T47D (cell line): Measurements from ENCODE around the gene DPH2.

Source experiments
- DNase-seq, 2 experiments: peaks; one replicate each; pipeline versions ENCODE4 v3.0.0 to v3.0.0-alpha.2; 2011 to 2012; ENCODE audit warnings: low read depth in 1 of 2, low spot score in 1 of 2
- JUND ChIP-seq: IDR thresholded peaks from 2 replicates; pipeline ENCODE4 v1.6.1; 2012; ENCODE audit warnings: low read depth
- in situ Hi-C: cut with HindIII; loops from 2 replicates; pipeline ENCODE4 v1.10.0; 2016; ENCODE audit warnings: low sequenced_read_pairs, low pct_unique_long_range_greater_than_20kb

DPH2 gene

GRCh38 chr1:43935711-43936427 is 33.9 kb upstream of the DPH2 start:
- DNase-seq = peak; percentile 92 to 95
- no peak for TF ChIP-seq JUND
- in situ Hi-C loops = no loop called here

DNA sequence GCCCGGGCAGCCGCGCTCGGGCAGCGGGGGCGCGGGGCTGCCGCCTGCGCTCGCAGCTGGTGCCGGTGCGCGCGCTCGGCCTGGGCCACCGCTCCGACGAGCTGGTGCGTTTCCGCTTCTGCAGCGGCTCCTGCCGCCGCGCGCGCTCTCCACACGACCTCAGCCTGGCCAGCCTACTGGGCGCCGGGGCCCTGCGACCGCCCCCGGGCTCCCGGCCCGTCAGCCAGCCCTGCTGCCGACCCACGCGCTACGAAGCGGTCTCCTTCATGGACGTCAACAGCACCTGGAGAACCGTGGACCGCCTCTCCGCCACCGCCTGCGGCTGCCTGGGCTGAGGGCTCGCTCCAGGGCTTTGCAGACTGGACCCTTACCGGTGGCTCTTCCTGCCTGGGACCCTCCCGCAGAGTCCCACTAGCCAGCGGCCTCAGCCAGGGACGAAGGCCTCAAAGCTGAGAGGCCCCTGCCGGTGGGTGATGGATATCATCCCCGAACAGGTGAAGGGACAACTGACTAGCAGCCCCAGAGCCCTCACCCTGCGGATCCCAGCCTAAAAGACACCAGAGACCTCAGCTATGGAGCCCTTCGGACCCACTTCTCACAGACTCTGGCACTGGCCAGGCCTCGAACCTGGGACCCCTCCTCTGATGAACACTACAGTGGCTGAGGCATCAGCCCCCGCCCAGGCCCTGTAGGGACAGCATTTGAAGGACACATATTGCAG is 33.2 kb upstream of the DPH2 start:
- in situ Hi-C loops = no loop called here
- no peak for TF ChIP-seq JUND
- peak; percentile 22 to 32 for DNase-seq

DNA sequence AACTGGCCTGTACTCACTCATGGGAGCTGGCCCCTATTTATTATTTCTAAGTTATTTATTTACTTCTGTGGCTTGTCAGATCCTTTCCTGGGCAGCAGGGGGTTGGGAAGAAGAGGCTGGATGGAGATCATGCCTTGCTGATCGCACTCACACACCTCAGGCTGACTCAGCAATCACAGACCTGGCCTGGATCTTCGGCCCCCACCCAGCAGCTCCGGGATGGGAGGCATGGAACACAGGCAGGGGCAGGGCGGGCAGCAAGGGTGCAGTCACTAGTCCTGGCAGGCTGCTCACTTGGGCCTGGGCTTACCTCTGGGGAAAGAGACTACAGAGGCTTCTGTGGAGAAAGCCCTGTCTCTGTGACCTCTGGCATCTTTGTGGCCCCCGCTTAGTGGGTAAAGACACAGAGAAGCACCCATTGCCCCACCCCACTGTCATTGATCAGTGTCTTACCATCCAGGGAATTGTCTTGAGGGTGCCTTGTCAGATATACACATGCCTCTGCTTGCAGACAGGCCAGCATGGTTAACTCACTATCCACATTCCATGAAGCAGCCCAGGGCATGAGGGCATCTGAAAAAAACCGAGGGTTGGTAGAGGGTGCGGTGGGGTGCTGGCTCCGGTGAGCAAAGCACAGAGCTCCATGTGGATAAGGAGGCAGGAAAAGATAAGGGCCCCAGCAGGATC is 32.5 kb upstream of the DPH2 start:
- in situ Hi-C loops = no loop called here
- no peak for TF ChIP-seq JUND
- DNase-seq = no peak

DNA sequence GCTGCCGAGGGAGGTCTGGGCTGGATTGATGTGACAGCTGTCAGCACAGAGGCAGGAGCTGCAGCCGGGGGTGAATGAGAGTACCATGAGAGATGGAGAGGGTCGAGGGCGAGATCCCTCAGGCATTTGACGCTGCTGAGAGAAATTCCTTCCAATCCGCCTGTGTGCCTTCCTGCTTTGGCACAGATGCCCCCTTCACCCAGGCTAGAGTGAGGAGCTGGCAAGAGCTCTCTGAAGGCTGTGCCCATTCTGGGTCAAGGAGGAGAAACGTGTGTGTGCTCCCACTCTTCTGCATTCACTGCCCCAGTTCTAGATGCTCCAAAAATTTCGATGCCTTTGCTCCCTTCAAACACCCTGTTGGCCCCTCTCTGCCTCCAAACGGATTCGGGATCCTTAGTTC is 31.4 kb upstream of the DPH2 start:
- in situ Hi-C loops = no loop called here
- TF ChIP-seq JUND = no peak
- DNase-seq = no peak

DNA sequence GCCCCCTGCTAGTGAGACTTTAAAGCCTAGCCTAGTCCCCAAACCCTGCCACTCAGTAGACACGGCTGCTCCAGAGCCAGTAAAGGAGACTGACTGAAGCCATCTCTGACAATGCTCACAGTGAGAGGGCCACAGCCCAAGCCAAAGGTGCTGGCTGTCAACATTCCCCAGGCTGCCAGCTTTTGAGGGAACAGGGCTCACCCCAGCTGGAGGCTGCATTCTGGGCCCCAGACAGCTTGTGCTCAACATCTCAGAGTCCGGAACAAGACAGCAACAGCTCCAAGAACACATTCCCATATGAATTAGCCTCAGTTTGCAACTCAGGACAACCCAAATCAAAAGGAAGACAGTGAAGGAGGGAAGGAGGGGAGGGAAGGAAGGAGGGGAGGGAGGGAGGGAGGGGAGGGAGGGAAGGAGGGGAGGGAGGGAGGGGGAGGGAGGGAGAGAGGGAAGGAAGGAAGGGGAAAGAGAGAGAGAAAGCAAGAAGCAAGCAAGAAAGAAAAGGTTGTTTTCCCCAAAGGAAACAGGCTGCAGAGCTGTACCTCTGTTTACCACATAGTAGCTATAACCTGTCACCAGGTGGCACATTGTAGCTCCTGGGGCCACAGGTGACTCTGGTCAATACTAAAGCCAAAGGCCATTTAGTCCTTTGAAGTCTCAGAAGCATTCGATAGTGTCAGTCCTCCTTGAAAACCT is 30.8 kb upstream of the DPH2 start:
- DNase-seq = peak in 1 of 2 experiments; percentile 18
- no peak for TF ChIP-seq JUND
- in situ Hi-C loops = no loop called here

GRCh38 chr1:43942411-43942810 is 27.4 kb upstream of the DPH2 start:
- no peak for TF ChIP-seq JUND
- DNase-seq = no peak
- in situ Hi-C loops = no loop called here

DNA sequence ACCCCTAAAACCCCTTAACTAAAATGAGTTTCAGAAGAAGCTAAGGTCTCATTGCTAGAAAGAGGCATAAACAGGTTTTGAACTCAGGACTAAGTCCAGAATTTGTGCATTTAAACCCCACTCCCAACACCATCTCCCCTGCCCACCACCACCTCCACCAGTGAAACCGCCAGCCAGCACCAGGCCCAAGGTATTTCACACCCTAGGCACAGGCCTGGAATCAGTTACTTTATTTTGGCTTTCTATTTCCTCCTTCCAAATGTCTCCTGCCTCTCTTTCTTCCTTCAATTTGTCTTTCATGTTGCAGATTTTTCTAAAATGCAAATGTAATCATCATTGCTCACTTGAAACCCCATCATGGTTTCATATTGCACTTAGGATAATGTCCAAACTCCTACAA is 24.9 kb upstream of the DPH2 start:
- TF ChIP-seq JUND = no peak
- DNase-seq = no peak
- in situ Hi-C loops = no loop called here

DNA sequence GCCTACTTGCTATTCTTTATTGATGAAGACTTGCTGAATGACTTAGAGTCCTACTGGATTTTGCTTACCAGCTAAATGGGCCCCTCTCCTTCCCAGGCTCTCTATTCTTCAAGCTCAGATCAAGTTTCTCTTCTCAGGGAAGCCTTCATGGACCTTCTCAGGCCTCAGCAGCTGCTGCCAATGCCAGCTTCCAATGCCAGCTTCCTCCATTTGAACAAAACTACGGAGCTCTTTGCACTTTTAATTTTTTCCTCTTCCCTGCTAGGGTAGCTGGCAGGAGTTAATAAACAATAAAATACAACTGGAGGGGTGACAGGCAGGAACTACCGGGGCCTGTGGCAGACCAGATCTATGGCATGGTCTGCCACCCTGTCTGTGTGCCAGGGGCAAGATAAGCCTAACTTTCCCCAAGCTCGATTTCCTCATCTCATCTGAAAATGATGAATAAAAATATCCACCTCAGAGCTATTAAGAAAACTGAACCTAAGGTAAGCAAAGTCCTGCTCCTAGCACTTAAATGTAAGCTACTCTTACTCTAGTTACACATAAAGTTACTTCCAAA is 24.1 kb upstream of the DPH2 start:
- in situ Hi-C loops = no loop called here
- TF ChIP-seq JUND = no peak
- no peak for DNase-seq

DNA sequence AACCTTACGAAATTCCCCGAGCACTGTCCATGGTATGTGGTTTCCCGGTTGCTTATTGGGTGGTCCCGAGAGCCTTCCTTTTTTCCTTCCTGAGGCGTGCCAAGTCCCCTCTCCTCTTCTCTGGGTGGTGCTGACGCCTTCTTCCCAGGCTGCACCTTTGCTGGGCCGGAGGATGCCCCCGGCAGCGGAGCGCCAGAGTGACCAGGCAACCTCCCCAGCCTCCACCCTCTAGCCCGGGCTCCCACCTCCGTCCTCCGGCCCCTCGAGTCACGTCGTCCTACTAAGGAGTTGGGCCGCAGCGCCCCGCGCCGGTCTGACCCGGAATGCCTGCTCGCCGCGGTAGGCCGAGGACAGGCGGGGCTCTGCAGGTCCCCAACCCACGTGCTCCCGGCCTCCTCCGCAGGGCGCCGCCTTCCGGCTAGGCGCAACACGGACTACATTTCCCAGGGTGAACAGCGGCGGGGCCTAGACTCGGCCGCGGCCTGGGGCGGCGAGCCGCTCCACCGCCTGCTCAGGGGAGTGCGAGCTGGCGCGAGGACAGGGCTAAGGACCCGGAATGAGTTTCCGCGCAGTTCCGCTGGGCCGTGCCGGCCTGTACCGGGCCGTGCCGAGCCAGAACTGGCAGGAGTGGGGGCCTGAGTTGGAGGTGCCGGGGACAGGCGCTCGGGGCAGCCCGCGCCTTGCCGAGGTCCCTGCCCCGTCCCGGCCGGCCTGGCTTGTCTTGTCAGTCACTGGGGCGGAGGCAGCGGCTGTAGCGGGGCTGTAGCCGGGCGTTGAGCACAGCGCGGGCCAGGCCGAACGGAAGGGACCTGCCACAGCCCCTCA is 23.4 kb upstream of the DPH2 start, which contains the start of gene IPO13:
TSS of gene IPO13 (plus strand) at position 715 of the 825 bp plus-strand sequence. CDS start 651 bp downstream, outside the sequence.
- peak; percentile 94 to 95 for DNase-seq
- in situ Hi-C loops = no loop called here
- no peak for TF ChIP-seq JUND

DNA sequence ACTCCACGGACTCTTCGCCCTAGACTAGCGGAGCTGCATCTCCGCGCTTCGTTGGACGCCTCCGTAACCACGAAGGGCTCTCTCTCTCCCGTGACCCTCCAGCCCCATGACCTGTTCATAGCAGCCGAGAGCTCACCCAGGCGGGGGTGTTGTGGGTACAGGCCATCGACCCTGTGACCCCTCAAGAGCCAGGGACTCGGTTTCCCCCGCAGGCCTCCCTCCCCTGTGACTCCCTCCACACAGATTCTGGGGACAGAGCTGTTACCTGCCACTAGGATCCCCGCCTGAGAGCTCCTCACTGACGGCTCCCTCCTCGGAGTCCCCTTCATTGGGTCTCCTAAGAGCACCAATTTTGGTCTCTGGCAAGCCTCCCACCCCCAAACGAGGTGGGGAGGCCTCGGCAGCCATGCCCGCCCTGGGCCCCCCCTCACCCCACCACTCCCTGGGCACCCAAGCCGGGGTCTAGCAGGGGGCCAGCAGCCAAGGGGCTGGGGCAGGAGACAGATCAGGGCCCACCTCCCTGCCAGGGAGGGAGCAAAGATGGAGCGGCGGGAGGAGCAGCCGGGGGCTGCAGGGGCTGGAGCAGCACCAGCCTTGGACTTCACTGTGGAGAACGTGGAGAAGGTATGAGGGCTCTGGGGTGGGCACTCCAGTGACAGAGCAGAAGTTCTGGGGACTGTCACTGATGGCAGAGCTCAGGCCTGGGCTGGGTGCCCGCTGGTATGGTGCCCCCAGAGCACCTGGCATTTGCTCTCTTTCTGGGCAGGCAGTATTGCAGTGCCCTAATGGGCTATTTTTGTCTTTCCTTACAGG is 22.5 kb upstream of the DPH2 start:
- no peak for TF ChIP-seq JUND
- in situ Hi-C loops = no loop called here
- DNase-seq = no peak
